Spleen (tissue), 11 donors: ENCODE data around the gene MRPL50. TPM values are rescaled to one million over a fixed set of nuclear protein-coding genes. Genes with fewer than 3 reads are reported as not detected.
"Not testable (repeated sequence)": the region's sequence is repeated elsewhere in the genome, so short reads cannot be mapped to it uniquely, and the experiment has no call there.

Experiments used
- DNase-seq: peaks from one replicate; pipeline ENCODE4 v3.0.0-alpha.2; 2020
- H3K27ac ChIP-seq, 8 donors: fragments of 200-600 bp; sonication (generic) in 7 of 8; 1 replicate in 4 of 8; 2 replicates in 4 of 8; pipeline versions ENCODE4 v1.5.0 to v1.8.0; 2016 to 2021; ENCODE audit warnings: inconsistent platforms in 4 of 8, mild to moderate bottlenecking in 4 of 8, moderate library complexity in 1 of 8
- H3K27me3 ChIP-seq, 7 donors: fragments of 200-600 bp; sonication (generic) in 6 of 7; replicated peaks in 1 of 7; 1 replicate in 4 of 7; 2 replicates in 3 of 7; pipeline versions ENCODE4 v1.5.0 to v1.8.0; 2016 to 2021; ENCODE audit warnings: inconsistent platforms in 3 of 7, mild to moderate bottlenecking in 1 of 7
- H3K36me3 ChIP-seq, 6 donors: fragments of 200-600 bp; sonication (generic) in 5 of 6; 1 replicate in 4 of 6; 2 replicates in 2 of 6; pipeline versions ENCODE4 v1.5.0 to v1.8.0; 2016 to 2021; ENCODE audit warnings: inconsistent platforms in 2 of 6
- H3K4me1 ChIP-seq, 6 donors: fragments of 200-600 bp; sonication (generic) in 5 of 6; 1 replicate in 3 of 6; 2 replicates in 3 of 6; pipeline versions ENCODE4 v1.5.0 to v1.8.0; 2016 to 2021; ENCODE audit warnings: inconsistent platforms in 3 of 6
- H3K4me3 ChIP-seq, 8 donors: fragments of 200-600 bp; sonication (generic) in 7 of 8; 1 replicate in 4 of 8; 2 replicates in 4 of 8; pipeline versions ENCODE4 v1.5.0 to v1.8.0; 2016 to 2021; ENCODE audit warnings: inconsistent platforms in 4 of 8, mild to moderate bottlenecking in 4 of 8, moderate library complexity in 2 of 8
- H3K9me3 ChIP-seq, 8 donors: fragments of 200-600 bp; sonication (generic) in 7 of 8; 1 replicate in 4 of 8; 2 replicates in 4 of 8; pipeline versions ENCODE4 v1.5.0 to v1.8.0; 2016 to 2021; ENCODE audit warnings: inconsistent platforms in 4 of 8
- POLR2A ChIP-seq, 3 donors: fragments of 450-650 bp; IDR thresholded peaks; one replicate each; pipeline ENCODE4 v1.5.1; 2017; ENCODE audit warnings: antibody characterized with exemption in 3 of 3, mild to moderate bottlenecking in 1 of 3
- POLR2AphosphoS5 ChIP-seq, 3 donors: sonication (generic); formaldehyde crosslinking; IDR thresholded peaks; one replicate each; pipeline ENCODE4 v1.5.1; 2017; ENCODE audit warnings: antibody characterized with exemption in 3 of 3
- WGBS, 5 donors: extraction: QIAGEN DNeasy Blood & Tissue Kit in 3 of 5; methylation state at CpG; one replicate each; pipeline versions ENCODE4 v1.1.5 to v1.1.7; 2013 to 2018; 5-methylcytosine and 5-hydroxymethylcytosine counted together
- intact Hi-C: fragments of 100-400 bp; cut with DNase I; formaldehyde crosslinking; loops from one replicate; pipeline ENCODE4 v1.15.0; 2023; ENCODE audit warnings: low total_unique reads
- polyA plus RNA-seq, 3 donors: library from polyadenylated mRNA; stranded (reverse); fragments of 200-250 nt; gene quantifications; one replicate each; pipeline ENCODE4 v1.2.1, GENCODE V29; 2013
- total RNA-seq, 7 donors: library from RNA; depleted of rRNA in 3 of 7; stranded (reverse); fragments of >200 nt in 3 of 7; fragmentation: NEBNext Ultra II Directional in 4 of 7; extraction: Animal tissue kit (Norgen Biotek cat#: 25700) in 4 of 7; gene quantifications; one replicate each; pipeline versions ENCODE4 v1.1.0 to v1.2.1, GENCODE V29; 2016 to 2021
- TF ChIP-seq, protein P1 (sequence below), 11 experiments: fragments of 200-600 bp in 7 of 11; fragments of 450-650 bp in 4 of 11; sonication (generic) in 4 of 11; IDR thresholded peaks in 8 of 11; conservative IDR thresholded peaks in 3 of 11; 1 replicate in 7 of 11; 2 replicates in 4 of 11; pipeline versions ENCODE4 v1.4.0 to v1.8.0; 2016 to 2021; ENCODE audit warnings: antibody characterized with exemption in 11 of 11, inconsistent platforms in 4 of 11, mild to moderate bottlenecking in 1 of 11
- donor health status: healthy with polysubstance abuse.
- donor health status: DM: no; HTN: no; CAD: no; lungs with moderate emphysema.
- donor health status: DM: no; HTN: no; CAD: no.
- donor health status: Bipolar disorder and iron deficiency.
- donor health status: healthy.
- donor health status: DM: no; HTN: no; CAD: no.
- donor health status: DM: yes; HTN: yes; CAD: no.

Gene MRPL50
- total and polyA plus RNA-seq, 10 donors = 7.8 to 15.5 (median 11.2) TPM

DNA sequence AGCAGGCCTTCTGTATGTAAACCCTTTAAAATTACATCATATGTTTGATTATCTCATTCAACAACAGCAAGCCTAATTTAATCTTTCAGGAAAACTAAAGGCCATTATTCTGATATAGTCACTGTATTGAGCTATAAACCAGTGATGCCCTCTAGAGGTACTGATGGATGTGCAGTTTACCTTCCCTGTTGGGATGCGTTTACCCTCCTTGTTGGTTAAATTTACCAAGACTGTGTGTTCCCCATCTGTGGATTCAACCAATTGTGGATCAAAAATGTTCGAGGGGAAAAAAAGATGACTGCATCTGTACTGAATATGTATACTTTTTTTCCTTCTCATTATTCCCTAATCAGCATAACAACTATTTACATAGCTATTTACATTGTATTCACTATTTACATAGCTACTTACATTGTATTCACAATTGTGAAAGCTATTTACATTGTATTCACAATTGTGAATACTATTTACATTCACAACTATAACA is 9.9 kb downstream of the MRPL50 start:
- no peak overlapping the region for H3K4me3 ChIP-seq
- peaks cover 0 to 6% (median 0%) of the 10 kb centered on the region in 6 donors for H3K4me1 ChIP-seq
- intact Hi-C loops = no loop called here
- TF ChIP-seq POLR2AphosphoS5 (IDR thresholded peaks at IDR 0.05) (no peak), POLR2A (IDR thresholded peaks at IDR 0.05) (no peak)
- TF ChIP-seq, protein P1, sequence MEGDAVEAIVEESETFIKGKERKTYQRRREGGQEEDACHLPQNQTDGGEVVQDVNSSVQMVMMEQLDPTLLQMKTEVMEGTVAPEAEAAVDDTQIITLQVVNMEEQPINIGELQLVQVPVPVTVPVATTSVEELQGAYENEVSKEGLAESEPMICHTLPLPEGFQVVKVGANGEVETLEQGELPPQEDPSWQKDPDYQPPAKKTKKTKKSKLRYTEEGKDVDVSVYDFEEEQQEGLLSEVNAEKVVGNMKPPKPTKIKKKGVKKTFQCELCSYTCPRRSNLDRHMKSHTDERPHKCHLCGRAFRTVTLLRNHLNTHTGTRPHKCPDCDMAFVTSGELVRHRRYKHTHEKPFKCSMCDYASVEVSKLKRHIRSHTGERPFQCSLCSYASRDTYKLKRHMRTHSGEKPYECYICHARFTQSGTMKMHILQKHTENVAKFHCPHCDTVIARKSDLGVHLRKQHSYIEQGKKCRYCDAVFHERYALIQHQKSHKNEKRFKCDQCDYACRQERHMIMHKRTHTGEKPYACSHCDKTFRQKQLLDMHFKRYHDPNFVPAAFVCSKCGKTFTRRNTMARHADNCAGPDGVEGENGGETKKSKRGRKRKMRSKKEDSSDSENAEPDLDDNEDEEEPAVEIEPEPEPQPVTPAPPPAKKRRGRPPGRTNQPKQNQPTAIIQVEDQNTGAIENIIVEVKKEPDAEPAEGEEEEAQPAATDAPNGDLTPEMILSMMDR (IDR thresholded peaks at IDR 0.05 in 8 of 11, conservative IDR thresholded peaks at IDR 0.05 in 3 of 11) = no peak
- no peak overlapping the region for H3K27ac ChIP-seq
- H3K27me3 ChIP-seq = no peaks in the 10 kb centered on the region
- H3K36me3 ChIP-seq = peaks cover 0 to 42% (median 19%) of the 10 kb centered on the region in 6 donors
- DNase-seq = no peak
- H3K9me3 ChIP-seq = peaks cover 0 to 35% (median 29%) of the 10 kb centered on the region in 8 donors
- 84 to 97% (median 92%) methylated on average over 2 of the region's 2 CpGs for WGBS, 5 donors

DNA sequence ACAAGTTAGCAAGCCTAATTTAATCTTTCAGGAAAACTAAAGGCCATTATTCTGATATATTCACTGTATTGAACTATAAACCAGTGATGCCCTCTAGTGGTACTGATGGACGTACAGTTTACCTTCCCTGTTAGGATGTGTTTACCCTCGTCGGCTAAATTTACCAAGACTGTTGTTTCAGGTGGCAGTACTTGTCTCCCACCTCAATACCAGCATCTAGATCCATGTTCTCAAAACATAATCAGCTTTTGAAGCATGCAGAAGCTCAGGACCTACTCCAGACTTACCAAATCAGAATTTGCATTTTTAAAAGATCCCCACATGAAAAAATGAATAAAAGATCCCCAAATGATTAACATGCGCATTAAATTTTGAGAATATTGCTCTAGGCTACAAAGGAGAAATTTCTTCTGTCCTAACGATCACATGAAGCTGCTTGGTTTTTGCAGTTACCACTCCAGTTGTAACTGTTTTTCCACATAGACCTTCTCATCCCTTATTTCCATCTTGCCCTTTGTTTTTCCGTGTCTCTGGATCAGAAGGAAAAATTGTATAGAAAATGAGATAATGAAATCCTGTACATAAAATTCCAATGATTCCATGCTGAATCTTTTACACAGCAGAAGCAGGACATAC is 10.4 kb downstream of the MRPL50 start:
- H3K27me3 ChIP-seq = no peaks in the 10 kb centered on the region
- no peak for DNase-seq
- TF ChIP-seq POLR2A (IDR thresholded peaks at IDR 0.05) (no peak), POLR2AphosphoS5 (IDR thresholded peaks at IDR 0.05) (no peak)
- TF ChIP-seq, protein P1 (IDR thresholded peaks at IDR 0.05 in 8 of 11, conservative IDR thresholded peaks at IDR 0.05 in 3 of 11) = peak in 8 of 11 experiments; percentile 18 to 57 (median 44)
- H3K4me1 ChIP-seq = peaks cover 0 to 6% (median 0%) of the 10 kb centered on the region in 6 donors
- H3K4me3 ChIP-seq = no peak overlapping the region
- H3K27ac ChIP-seq = no peak overlapping the region
- H3K36me3 ChIP-seq = peaks cover 0 to 42% (median 19%) of the 10 kb centered on the region in 6 donors
- peaks cover 0 to 30% (median 24%) of the 10 kb centered on the region in 8 donors for H3K9me3 ChIP-seq
- intact Hi-C loops = no loop called here
- 60 to 68% (median 62%) methylated on average over 6 of the region's 6 CpGs for WGBS, 5 donors

DNA sequence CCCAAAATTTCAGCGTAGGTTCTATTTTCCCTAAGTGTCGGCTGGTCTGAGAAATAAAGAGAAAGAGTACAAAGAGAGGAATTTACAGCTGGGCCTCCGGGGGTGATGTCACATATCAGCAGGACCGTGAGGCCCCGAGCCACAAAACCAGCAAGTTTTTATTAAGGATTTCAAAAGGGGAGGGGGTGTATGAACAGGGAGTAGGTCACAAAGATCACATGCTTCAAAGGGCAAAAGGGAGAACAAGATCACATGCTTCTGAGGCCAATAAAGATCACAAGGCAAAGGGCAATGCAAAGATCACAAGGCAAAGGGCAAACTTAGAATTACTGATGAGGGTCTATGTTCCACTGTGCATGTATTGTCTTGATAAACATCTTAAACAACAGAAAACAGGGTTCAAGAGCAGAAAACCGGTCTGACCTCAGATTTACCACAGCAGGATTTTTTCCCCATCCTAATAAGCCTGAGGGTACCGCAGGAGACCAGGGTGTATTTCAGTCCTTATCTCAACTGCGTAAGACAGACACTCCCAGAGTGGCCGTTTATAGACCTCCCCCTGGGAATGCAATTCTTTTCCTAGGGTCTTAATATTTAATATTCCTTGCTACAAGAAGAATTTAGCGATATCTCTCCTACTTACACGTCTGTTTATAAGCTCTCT is 13.4 kb downstream of the MRPL50 start, which contains the start of gene BAAT:
Gene BAAT, minus strand, starts transcription at position 134 of the 664 bp plus-strand sequence. CDS start 13,602 bp downstream, outside the sequence.
- Histone ChIP-seq H3K9me3 (peaks cover 0 to 23% (median 20%) of the 10 kb centered on the region in 8 donors), H3K36me3 (peaks cover 0 to 30% (median 12%) of the 10 kb centered on the region in 6 donors)
- whole genome bisulfite sequencing, 5 donors = 93 to 99% (median 95%) methylated on average over 11 of the region's 11 CpGs
- H3K27ac ChIP-seq, H3K27me3 ChIP-seq, H3K4me1 ChIP-seq, intact Hi-C loops, DNase-seq, H3K4me3 ChIP-seq: not testable (repeated sequence)

DNA sequence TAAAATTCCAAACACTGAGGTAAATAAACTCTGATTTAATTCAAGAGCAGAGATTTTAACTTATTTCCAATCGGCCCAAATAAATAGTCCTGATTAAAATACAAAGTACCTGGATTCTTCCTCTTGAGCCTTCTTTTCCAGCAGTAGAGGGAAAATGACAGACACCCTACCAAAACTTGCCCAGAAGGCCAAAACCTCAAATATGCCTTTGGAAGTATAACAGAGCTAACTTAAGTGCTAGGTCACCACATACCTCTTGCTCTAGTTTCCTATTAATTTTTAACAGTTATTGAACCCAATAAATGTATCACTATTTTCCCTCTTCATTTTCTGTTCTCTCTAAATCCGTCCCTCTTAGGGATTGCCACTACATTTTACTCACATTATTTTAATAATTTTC is 15.1 kb downstream of the MRPL50 start:
- TF ChIP-seq POLR2AphosphoS5 (IDR thresholded peaks at IDR 0.05) (no peak), POLR2A (IDR thresholded peaks at IDR 0.05) (no peak)
- TF ChIP-seq, protein P1 (IDR thresholded peaks at IDR 0.05 in 8 of 11, conservative IDR thresholded peaks at IDR 0.05 in 3 of 11) = no peak
- 89 to 94% (median 92%) methylated on average over 2 of the region's 2 CpGs for WGBS, 5 donors
- Histone ChIP-seq H3K9me3 (peaks cover 0 to 28% (median 20%) of the 10 kb centered on the region in 8 donors), H3K4me3 (no peak overlapping the region), H3K4me1 (no peaks in the 10 kb centered on the region), H3K27ac (no peak overlapping the region), H3K36me3 (peaks cover 0 to 13% (median under 1%) of the 10 kb centered on the region in 6 donors), H3K27me3 (no peaks in the 10 kb centered on the region)
- intact Hi-C loops = no loop called here
- DNase-seq = no peak
